ENCODE results near the gene EXOC1.

DNA sequence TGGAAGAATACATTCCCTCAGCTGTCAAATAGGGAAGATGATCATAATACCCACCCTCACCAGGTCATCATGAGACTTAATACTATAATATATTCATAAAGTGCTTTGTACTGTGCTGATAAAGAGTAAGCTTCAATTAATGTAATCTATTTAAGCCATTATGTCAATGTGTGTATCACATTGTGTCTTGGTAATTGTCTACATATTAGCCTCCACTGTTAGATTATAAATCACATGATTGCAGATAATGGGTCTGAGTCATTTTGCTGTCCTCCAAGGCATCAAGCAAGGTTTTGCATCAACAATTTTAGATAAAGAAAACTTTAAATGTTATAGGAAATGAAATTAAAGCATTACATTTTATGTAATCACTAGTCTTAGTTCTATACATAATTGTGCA, 50.1 kb downstream of the EXOC1 start:
- TF ChIP-seq EP300 (IDR thresholded peaks at IDR 0.05; ENCODE audit: borderline replicate concordance in 1 of 2, control insufficient read depth in 1 of 2, low read depth in 2 of 2, low read length in 2 of 2) = no peak
- TF ChIP-seq SRF (IDR thresholded peaks at IDR 0.05; ENCODE audit: low read depth in 2 of 2, low read length in 2 of 2) = no peak
- TF ChIP-seq, protein P1, sequence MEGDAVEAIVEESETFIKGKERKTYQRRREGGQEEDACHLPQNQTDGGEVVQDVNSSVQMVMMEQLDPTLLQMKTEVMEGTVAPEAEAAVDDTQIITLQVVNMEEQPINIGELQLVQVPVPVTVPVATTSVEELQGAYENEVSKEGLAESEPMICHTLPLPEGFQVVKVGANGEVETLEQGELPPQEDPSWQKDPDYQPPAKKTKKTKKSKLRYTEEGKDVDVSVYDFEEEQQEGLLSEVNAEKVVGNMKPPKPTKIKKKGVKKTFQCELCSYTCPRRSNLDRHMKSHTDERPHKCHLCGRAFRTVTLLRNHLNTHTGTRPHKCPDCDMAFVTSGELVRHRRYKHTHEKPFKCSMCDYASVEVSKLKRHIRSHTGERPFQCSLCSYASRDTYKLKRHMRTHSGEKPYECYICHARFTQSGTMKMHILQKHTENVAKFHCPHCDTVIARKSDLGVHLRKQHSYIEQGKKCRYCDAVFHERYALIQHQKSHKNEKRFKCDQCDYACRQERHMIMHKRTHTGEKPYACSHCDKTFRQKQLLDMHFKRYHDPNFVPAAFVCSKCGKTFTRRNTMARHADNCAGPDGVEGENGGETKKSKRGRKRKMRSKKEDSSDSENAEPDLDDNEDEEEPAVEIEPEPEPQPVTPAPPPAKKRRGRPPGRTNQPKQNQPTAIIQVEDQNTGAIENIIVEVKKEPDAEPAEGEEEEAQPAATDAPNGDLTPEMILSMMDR (IDR thresholded peaks at IDR 0.05 in 2 of 3, conservative IDR thresholded peaks at IDR 0.05 in 1 of 3; ENCODE audit: control insufficient read depth in 2 of 3, extremely low read depth in 1 of 3, insufficient read depth in 1 of 3, low read depth in 3 of 3, low read length in 3 of 3) = no peak
- no peak for TF ChIP-seq POLR2A (IDR thresholded peaks at IDR 0.05; ENCODE audit: low read depth, low read length)
- TF ChIP-seq SMC3 (IDR thresholded peaks at IDR 0.05; ENCODE audit: borderline replicate concordance, low read length) = no peak
- no peak for TF ChIP-seq CEBPB (IDR thresholded peaks at IDR 0.05; ENCODE audit: borderline replicate concordance in 1 of 2, low read depth in 2 of 2, low read length in 2 of 2)
- no peak for TF ChIP-seq E2F4 (IDR thresholded peaks at IDR 0.05; ENCODE audit: low read depth, low read length)
- TF ChIP-seq, protein P2, sequence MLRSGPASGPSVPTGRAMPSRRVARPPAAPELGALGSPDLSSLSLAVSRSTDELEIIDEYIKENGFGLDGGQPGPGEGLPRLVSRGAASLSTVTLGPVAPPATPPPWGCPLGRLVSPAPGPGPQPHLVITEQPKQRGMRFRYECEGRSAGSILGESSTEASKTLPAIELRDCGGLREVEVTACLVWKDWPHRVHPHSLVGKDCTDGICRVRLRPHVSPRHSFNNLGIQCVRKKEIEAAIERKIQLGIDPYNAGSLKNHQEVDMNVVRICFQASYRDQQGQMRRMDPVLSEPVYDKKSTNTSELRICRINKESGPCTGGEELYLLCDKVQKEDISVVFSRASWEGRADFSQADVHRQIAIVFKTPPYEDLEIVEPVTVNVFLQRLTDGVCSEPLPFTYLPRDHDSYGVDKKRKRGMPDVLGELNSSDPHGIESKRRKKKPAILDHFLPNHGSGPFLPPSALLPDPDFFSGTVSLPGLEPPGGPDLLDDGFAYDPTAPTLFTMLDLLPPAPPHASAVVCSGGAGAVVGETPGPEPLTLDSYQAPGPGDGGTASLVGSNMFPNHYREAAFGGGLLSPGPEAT (IDR thresholded peaks at IDR 0.05; ENCODE audit: low read depth) = no peak
- no peak for TF ChIP-seq TAF1 (IDR thresholded peaks at IDR 0.05; ENCODE audit: borderline replicate concordance, low read depth, low read length)
- no peak for TF ChIP-seq RAD51 (IDR thresholded peaks at IDR 0.05)
- no peak for TF ChIP-seq ZNF217 (IDR thresholded peaks at IDR 0.05)
- no peak for TF ChIP-seq YY1 (IDR thresholded peaks at IDR 0.05; ENCODE audit: low read depth, low read length)
- TF ChIP-seq, protein P3, sequence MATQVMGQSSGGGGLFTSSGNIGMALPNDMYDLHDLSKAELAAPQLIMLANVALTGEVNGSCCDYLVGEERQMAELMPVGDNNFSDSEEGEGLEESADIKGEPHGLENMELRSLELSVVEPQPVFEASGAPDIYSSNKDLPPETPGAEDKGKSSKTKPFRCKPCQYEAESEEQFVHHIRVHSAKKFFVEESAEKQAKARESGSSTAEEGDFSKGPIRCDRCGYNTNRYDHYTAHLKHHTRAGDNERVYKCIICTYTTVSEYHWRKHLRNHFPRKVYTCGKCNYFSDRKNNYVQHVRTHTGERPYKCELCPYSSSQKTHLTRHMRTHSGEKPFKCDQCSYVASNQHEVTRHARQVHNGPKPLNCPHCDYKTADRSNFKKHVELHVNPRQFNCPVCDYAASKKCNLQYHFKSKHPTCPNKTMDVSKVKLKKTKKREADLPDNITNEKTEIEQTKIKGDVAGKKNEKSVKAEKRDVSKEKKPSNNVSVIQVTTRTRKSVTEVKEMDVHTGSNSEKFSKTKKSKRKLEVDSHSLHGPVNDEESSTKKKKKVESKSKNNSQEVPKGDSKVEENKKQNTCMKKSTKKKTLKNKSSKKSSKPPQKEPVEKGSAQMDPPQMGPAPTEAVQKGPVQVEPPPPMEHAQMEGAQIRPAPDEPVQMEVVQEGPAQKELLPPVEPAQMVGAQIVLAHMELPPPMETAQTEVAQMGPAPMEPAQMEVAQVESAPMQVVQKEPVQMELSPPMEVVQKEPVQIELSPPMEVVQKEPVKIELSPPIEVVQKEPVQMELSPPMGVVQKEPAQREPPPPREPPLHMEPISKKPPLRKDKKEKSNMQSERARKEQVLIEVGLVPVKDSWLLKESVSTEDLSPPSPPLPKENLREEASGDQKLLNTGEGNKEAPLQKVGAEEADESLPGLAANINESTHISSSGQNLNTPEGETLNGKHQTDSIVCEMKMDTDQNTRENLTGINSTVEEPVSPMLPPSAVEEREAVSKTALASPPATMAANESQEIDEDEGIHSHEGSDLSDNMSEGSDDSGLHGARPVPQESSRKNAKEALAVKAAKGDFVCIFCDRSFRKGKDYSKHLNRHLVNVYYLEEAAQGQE (IDR thresholded peaks at IDR 0.05; ENCODE audit: low read depth, low read length) = no peak
- TF ChIP-seq MAX (IDR thresholded peaks at IDR 0.05; ENCODE audit: low read depth, low read length) = no peak

Data from GM12878 (cell line).